HG03521 (cell line): ENCODE measurements around the gene FBXL7.
A peak's percentile ranks its signal among the peaks of the same experiment; 100 is the strongest.

Experiments
- ATAC-seq: cut with Tn5 transposase; IDR thresholded peaks from one replicate; pipeline ENCODE4 v1.9.1; 2021; ENCODE audit warnings: mild to moderate bottlenecking, moderate library complexity; ENCODE audit not compliant: unreplicated experiment

Gene FBXL7

DNA sequence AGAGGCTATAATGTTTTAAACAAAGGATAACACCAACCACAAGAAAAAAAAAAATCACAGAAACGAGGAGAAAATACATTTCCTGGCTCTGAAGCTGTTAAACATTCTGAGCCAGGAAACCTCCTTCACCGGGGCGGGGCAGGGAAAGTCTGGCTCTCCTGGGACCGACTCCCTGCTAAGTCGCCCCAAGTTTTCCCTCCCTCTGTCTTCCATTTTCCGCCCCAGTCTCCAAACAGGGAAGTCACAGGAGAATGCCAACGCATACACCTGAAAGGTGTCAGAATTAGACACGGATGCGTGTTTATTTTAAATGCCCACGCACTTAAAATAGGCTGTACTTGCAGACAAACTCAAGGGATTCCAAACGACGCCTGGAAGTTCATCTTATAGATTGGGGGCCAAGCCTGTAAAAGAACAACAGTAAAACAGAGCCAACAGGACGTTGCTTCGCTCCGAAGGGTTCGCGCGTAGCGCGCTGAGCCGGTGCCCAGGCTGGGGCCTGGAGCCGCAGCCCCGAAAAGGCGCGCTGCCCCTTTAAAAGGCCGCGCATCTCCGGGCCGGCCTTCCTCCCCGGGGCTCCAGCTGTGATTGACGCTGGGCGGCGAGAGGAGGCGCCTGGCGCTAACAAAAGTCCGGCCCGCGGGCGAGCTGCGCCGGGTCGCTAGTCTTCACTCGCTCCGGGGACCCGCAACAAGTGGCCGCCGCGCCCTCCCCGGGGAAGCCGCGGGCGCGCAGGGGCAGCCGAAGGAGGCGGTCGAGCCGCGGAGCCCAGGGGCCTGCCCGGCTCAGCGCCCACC, at the start of gene FBXL7:
FBXL7 (plus strand) TSS at position 653 of the 797 bp plus-strand sequence.
- ATAC-seq, result peak; percentile 58

DNA sequence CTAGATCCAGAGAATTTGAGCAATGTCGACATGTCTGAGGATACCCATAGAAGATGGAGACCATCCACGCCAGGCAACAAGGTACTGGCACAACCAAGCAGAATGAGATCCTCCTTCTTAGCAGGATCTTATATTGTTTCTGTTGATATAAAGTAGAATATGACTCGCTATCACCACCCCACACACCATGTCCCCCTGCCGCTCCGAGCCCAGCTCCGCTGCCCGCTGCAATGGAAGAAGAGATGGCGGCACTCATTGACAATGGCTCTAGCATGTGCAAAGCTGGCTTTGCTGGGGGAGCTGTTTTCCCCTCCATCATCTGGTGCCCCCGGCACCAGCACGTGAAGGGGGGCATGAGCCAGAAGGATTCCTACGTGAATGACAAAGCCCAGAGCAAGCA, 49.5 kb upstream of the FBXL7 start:
- ATAC-seq, result no peak

DNA sequence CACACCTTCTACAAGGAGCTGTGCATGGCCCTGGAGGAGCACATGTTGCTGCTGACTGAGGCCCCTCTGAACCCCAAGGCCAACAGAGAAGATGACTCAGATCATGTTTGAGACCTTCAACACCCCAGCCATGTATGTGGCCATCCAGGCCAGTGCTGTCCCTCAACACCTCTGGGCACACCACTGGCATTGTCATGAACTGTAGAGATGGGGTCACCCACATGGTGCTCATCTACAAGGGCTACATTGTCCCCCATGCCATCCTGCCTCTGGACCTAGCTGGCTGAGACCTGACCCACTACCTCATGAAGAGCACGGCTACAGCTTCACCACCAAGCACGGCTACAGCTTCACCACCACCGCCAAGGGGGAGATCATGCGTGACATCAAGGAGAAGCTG, 49.0 kb upstream of the FBXL7 start:
- ATAC-seq, result no peak

DNA sequence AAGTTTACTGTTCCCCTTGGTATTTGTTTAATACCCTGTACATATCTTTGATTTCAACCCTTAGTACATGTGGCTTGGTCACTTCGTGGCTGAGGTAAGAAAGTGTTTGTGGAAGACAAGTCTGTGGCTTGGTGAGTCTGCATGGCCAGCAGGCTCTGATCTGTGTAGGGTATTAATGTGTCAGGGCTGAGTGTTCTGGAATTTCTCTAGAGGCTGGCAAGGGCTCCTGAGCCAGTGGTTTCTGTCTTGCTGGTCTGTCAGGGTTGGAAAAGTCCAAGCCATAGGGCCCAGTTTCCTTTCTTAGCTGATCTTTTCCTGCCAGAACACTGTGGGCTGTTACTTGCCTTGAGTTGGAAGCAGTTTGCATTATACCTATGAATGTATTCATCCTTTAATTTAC, 48.0 kb upstream of the FBXL7 start:
- ATAC-seq, result no peak

DNA sequence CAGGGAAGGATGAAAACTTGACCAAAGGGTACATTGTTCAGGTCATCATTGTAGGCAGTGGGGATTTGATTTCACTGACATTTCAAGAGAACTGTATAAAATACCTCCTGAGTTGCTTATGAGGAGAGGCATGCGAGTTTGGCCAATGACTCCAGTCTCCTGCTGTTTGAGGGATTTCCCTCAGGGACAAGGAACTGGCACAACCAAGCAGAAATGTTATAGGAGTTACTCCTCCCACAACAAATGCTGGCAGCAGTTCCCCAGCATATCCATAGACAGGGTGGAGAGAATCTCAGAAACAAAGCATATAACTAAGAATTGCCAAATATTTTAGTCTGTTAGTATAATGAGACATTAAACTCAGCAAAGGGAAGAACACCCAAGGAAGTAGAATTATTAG, 47.2 kb upstream of the FBXL7 start:
- ATAC-seq, result no peak

DNA sequence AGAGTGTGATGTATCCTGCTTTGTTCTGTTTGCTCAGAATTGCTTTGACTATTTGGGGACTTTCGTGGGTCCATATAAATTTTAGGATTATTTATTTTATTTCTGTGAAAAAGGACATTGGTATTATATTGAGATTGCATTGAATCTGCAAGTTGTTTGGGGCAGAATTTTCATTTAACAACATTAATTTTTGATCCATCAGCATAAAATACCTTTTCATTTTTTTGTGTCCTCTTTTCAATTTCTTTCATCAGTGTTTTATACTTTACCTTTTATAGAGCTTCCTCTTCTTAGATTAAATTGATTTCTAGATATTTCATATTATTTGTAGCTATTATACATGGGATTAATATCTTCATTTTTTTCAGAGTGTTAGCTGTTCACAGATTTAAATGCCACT, 40.8 kb upstream of the FBXL7 start:
- no peak for ATAC-seq

DNA sequence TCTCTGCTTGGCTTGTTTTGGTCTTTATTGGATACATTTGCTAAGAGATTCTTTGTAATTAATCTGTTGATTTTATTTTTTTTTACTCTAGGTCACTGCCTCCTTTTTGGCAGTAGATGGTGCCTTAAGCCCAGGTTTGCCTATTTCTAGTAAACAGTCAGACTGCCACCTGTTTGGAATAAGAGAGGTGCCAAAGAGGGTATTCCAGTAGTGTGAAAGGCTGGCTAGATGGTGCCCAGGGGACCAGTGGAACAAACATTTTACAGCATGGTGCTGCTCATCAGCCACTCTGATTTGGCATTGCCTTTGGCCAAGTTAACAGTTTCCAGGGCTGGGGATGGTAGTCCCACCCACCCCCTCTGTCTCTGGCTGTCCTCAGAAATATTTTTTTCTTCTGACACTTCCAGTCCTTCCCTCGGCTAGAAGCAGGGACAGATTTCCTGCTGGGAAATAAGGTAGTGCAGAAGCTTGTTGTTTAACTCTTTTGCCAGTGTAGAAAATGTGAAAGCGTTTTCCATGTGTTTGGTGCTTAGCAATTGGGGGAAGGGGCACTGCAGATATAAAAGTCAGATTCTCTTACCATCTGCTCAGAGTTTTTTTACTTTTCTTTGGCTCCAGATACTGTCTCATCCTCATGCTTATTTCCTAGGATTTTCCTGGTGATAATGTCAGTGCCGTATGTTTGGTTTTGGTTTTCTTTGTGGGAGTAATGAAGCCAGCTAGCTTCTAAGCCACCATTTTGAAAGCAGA, 36.6 kb upstream of the FBXL7 start:
- no peak for ATAC-seq

DNA sequence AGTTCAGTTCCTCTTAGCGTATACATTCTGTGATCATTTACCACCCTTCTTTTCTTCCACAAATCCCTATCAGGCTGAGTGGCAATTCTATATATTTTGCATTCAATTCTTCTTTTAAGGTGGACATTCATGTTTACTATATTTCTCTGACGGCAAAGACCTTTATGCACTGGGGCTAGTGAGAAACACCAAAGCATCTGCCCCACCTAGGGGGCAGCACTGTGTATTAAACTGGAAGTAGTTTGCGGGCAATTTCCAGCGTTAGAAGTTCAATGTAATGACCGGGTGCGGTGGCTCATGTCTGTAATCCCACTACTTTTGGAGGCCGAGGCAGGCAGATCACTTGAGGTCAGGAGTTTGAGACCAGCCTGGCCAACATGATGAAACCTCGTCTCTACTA, 27.9 kb upstream of the FBXL7 start:
- ATAC-seq, result no peak

DNA sequence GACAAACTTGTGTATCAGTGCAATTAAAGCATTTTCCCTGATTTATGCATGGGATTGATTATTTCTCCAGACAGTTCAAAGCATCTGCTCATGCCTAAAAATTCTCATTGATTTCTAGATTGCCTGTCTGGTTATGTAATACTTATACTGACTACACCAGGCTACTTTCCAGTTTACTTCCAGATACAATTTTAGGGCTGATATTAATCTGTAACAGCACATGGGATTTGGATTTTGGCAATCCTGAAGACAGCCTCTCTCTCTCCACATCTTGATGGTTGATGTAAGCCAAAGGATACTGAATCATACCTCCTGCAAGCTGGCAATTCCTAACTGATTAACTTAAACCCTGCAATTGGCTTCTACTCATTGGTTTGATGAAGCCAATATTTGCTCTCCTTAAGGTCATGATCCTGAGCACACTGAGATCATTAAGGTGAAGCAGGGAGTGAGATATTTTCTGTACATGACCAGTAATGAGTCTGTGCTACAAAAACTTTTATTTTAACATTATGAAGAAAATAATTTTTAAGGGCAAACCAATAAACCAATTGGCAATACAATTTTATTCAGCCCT, 25.7 kb upstream of the FBXL7 start:
- no peak for ATAC-seq

DNA sequence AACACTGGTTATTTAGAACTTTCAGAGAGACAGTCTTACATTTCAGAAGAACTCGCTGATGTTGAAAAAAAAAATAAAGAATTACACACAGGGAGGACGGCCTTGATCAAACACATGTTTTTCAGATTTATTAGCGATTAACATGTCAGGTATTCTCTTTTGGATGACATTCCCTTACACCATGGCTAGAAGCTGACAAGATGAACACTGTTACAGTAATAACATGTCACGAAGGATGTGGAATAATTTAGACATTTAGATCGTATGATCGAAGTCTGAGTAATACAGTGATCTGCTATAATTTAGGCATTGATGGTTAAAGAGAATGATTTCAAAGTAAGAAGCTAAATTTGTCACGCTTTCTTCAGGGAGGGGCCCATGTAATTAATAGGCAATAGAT, 24.6 kb upstream of the FBXL7 start:
- ATAC-seq, result no peak

DNA sequence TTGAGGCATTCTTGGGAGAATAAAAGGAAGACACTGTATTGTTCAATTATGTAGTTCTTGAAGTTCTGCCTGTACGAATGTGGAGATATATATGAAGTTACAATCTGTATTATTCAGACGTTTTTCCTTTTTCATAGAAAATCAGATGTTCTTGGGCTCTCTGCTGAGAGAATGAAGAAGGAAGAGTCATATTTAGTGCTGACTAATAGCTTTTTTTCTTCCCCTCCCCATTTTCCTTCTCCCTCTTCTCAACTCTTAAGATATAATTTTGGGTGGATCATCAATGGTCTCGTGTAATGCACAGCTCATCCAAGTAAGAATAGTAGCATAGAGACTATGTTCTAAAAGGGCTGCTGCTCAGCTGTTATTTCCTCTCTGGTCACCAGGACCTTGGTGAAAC, 23.0 kb upstream of the FBXL7 start:
- no peak for ATAC-seq

DNA sequence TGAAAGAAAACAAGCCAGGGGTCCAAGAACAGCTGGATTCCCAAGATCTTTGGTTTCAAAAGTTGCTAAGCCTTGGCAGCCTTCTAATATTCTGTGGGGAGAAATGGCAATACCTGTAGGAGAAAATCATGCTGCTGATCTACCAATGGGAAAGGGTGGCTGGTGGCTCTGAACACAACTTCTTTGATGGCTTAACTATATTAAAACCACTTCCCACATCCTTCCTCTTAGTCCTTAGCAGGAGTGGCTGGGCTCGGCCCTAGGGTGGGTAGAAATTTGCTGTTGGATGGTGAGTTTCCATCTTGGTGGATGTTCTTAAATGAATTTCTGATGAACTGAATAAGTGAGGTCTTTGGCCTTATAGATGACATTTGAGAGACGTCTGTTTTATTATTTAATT, 19.5 kb upstream of the FBXL7 start:
- no peak for ATAC-seq

DNA sequence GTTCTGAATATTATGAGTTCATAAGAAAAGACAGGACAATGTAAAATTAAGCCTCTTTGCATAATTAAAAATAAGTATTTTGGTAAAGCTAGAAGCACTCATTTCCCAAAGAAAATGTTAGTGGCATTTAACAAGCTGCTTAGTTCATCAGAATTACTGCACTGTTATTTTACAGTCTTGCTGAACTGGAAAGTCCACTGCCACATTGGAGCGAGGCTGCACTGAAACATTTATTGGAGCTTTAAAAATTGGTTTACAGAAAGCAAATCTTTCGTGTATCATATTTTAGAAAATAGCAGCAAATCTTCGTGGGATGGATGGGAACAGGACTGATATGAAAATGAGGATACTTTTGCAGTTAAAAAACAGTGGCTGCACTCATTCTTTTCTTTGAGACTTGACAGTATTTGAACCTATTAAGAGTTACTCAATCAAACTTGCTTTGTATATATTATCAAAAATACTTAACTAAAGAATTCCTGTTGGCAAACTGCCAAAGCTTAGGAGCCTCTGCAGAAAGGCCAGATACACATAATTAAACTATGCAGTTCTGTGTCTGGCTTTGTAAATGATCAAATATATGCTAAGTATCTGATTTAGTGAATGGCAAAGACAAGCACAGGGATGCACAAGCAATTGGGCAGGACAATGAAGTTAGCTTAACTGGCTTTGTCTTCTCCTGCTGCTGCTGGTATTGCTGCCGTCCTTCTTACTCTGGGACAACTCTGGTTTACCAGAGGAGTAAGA, 16.5 kb upstream of the FBXL7 start:
- ATAC-seq, result no peak

DNA sequence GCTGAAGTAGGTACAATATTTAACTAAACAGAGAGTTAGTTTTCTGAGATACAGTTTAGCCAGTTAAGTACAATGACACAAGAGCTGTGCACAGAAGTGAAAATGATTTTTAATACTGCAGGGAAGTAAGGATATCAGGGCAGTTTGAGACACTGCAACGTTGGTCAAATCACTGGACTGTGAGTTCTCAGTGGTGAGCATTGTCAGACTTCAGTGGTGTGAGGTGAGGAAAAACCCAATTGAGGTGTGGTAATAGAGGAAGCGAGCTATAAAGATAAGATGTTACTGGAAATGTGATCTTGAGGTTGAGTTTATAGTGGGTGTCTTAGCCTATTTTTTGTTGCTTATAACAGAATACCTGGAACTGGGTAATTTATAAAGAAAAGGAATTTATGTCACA, 12.8 kb upstream of the FBXL7 start:
- ATAC-seq, result no peak

DNA sequence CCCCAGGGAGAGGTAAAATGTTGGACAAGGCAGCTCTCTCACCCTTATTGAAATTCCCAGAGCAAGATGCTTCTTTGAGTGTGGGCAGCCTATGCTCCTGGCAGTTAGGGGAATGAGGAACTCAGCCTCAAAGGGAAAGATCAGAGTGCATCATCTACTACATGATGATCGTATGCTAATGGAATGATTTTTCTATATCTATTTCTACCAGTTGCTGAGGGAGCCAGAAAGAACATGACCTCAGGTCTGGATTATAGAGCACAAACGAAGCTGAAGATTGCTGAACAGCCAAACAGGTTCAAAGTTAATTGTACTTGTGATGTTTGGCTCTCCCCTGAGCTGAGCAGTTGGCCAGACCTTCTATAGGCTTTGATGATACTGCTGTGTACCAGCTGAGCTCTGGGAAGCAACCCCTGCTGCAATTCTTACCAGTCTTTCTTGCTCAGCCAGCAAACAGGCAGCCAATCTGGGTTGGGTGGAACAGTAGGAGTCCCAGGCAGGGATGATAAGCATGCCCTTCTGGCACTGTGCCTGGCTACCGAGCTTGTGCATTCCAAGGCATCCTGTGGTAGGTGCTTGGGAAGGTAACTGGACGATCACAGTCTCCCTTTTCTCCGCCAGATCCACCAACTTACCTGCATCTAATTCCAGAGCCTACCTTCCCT, 10.3 kb upstream of the FBXL7 start:
- no peak for ATAC-seq

DNA sequence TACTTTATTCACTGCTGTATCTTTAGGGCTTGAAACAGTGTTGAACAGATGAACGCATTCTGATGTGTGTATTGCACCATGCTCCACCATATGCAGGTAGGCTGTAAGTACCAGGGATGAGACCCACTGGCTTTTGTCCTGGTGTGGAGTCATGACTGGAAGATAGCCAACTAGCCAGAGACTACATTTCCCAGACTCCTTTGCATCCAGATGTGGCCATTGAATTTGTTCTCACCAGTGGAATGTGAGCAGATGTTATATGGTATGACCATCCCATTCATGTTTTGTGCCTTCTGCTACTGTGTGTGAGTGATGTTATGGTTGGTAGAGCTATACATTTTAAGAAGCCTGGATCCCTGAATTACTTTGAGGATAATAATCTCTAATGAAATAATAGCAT, 7.4 kb upstream of the FBXL7 start:
- ATAC-seq, result no peak

DNA sequence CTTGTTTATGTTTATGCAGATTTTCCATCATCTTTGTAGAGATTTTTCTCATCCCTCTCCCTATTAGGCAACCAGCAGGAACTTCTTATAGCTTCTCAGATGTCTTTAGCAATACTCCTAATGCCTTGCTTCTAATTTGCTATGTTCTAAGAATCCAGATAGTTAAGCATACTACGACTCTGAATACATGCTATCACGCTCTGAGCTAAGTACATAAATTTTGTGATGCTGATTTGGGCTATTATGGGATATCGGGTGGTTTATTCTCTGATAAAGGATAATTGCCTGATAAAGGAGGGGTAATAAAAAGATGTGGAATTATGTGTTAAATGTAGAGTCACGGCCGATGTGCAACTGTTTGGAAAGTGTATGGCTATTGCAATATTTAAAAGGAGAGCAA, 6.5 kb upstream of the FBXL7 start:
- no peak for ATAC-seq

DNA sequence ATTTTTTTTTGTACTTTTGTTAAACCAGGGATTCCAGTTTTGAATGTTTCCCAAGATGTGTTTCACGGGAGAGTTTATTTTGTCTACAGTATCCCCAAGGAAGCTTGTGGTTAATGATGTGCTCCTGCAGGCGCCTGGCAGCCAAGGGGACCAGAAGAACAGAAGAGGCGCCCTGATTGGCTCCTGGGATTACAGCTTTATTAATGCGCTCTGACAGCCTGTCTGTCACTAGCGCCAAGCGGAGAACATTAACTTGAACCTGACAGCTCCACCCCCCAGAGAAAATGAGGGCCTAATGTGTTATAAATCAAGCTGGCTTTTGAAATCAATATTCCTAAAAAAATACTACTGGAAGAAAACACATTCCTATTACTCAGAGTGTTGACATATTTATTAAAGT, 5.0 kb upstream of the FBXL7 start:
- no peak for ATAC-seq

DNA sequence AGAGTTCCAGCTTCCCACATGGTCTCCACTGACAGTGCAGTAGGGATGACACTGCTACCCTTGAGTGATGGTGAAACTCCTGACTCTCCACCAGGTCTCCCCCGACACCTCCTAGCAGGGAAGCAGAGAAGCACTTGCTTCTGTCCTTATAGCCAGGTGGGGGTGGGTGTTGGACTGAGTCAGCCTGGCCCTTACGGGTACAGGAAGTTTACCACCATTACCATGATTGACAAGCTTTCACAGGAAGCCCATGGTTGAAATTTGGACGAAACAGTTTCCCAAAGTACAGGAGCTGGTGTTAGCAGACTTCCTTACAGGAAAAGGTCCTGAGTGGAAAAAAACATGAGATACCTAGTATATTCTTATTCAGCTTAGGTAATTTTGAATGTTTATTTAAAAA, 3.1 kb upstream of the FBXL7 start:
- no peak for ATAC-seq

DNA sequence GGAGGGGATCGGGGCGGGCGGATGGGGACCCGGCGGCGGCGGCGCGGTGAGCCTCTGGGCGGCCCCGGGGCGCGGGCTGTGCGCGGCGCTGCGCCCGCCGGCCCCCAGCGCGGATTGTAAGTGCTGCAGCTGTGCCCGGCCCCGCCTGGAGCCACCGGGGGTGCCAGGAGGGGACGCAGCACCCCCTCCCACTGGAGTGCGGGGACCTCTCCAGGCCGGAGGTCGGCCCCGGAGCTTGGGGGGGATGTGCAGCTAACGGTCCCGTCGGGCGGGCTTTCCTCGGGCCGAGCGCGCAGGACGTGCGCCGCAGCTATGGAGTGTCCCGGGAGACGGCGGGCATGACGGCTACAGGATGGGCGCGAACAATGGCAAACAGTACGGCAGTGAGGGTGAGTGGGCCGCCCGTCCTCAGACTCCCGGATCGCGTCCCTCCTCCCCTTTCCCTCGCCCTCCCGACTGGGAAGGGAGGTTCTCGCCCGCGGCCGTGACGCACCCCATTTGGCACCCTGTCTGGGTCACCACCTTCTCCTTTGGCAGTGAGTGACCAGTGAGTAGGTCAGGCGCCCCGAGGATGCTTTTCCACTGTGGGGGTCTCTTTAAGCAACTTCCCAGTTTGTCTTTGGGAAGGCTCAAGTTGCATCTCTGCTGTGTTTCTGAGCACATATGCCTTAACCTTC, 483 bp downstream of the FBXL7 start:
- peak; percentile 20 for ATAC-seq
